GM21723 (cell line): Measurements from ENCODE around the gene TH.

Source experiments
- ATAC-seq: cut with Tn5 transposase; IDR thresholded peaks from one replicate; pipeline ENCODE4 v1.9.1; 2021; ENCODE audit warnings: mild to moderate bottlenecking, moderate library complexity; ENCODE audit not compliant: unreplicated experiment

The TH gene

DNA sequence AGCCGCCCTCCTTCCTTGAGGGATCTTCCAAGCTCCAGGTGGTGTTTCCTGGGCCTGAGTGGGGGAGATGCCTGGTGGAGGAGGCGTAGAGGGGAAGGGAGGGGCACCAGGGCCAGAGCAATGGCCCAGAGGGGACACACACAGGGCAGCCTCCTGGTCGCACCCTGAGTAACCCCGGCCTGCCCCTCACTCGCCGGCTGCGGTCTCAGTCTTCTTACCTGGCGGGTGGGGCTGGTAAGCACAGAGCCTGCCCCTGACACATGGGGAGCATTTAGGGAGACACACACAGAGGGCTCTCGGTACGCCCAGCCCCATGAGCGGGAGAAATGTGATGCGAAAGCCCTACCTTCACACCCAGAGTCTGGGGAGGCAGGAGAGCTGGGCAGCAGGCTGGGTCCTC, 56.3 kb downstream of the TH start:
- ATAC-seq, result no peak

DNA sequence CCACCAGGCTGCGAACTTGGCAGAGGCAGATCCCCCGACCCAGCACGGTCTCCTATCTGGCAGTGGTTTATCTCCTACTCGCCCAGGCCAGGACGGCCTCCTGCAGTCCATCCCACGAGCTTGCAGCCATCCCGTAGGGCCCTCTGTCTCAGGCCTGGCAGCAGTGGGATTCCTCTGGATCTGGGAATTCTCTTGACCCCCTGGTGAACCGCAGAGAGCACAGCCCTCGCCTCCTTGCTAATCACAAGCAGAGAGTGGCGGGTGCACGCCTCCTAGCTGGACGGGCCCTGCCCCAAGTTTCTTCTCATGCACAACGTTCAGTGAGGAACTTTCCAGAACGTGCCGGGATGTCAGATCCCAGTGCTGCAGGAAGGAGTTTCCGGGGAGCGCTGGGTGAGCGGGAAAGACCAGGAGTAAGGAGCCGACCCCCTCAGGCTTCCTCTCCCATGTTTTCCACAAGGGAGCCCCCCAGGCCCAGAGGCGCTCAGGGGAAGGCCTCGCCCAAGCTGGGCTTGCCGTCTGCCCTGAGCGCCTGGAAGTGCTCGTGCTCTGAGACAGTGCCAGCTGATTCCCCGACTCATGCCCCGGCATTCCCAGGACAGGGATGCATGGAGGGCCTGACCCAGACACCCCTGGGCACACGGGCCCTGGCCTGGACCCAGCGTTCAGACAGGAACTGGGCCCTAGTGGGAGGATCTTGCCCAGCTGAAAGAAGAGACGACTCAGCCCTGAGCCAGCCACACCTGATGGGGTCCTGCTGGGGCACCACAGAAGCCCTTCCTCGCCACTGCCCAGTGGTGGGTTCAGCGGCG, 57.0 kb downstream of the TH start:
- no peak for ATAC-seq
